Hepatocyte (in vitro differentiated cells): ENCODE measurements around the gene MPP7. TPM values are rescaled to one million over a fixed set of nuclear protein-coding genes. Genes with fewer than 3 reads are reported as not detected.

Experiments
- DNase-seq: peaks from one replicate; pipeline ENCODE4 v3.0.0-alpha.2; 2016; ENCODE audit warnings: low spot score
- H2AFZ ChIP-seq: fragments of 200-600 bp; sonication (generic); 2 replicates; pipeline ENCODE4 v1.6.0; 2016; ENCODE audit warnings: antibody characterized with exemption, mild to moderate bottlenecking
- H3K27ac ChIP-seq: fragments of 200-600 bp; sonication (generic); 2 replicates; pipeline ENCODE4 v1.5.1; 2016; ENCODE audit warnings: mild to moderate bottlenecking
- H3K27me3 ChIP-seq: fragments of 200-600 bp; sonication (generic); 2 replicates; pipeline ENCODE4 v1.6.1; 2016
- H3K36me3 ChIP-seq: fragments of 200-600 bp; sonication (generic); replicated peaks from 2 replicates; pipeline ENCODE4 v1.5.1; 2016; ENCODE audit warnings: low read depth; ENCODE audit not compliant: insufficient read depth
- H3K4me1 ChIP-seq: fragments of 200-600 bp; sonication (generic); 2 replicates; pipeline ENCODE4 v1.5.1; 2016; ENCODE audit warnings: mild to moderate bottlenecking, moderate library complexity; ENCODE audit not compliant: insufficient read depth
- H3K4me2 ChIP-seq: fragments of 200-600 bp; sonication (generic); 2 replicates; pipeline ENCODE4 v1.6.0; 2016
- H3K4me3 ChIP-seq: fragments of 200-600 bp; sonication (generic); 2 replicates; pipeline ENCODE4 v1.5.1; 2016; ENCODE audit warnings: mild to moderate bottlenecking
- H3K79me2 ChIP-seq: fragments of 200-600 bp; sonication (generic); 2 replicates; pipeline ENCODE4 v1.6.0; 2017; ENCODE audit warnings: mild to moderate bottlenecking
- H3K9me2 ChIP-seq: fragments of 200-600 bp; sonication (generic); replicated peaks from 2 replicates; pipeline ENCODE4 v1.6.0; 2017; ENCODE audit warnings: mild to moderate bottlenecking; ENCODE audit not compliant: insufficient read depth
- H3K9me3 ChIP-seq: fragments of 200-600 bp; sonication (generic); 2 replicates; pipeline ENCODE4 v1.5.1; 2016; ENCODE audit warnings: low read depth, mild to moderate bottlenecking
- H4K20me1 ChIP-seq: fragments of 200-600 bp; sonication (generic); 2 replicates; pipeline ENCODE4 v1.6.0; 2016; ENCODE audit warnings: mild to moderate bottlenecking; ENCODE audit not compliant: insufficient read depth, poor library complexity, severe bottlenecking
- CTCF ChIP-seq: fragments of 200-600 bp; sonication (generic); IDR thresholded peaks from 2 replicates; pipeline ENCODE4 v1.5.1; 2016; ENCODE audit warnings: antibody characterized with exemption, mild to moderate bottlenecking; ENCODE audit not compliant: poor library complexity
- EZH2 ChIP-seq: fragments of 200-600 bp; sonication (generic); IDR thresholded peaks from 2 replicates; pipeline ENCODE4 v1.6.1; 2016; ENCODE audit warnings: antibody characterized with exemption, mild to moderate bottlenecking, borderline replicate concordance
- EZH2phosphoT487 ChIP-seq: fragments of 200-600 bp; sonication (generic); IDR thresholded peaks from one replicate; pipeline ENCODE4 v1.6.1; 2018; ENCODE audit warnings: antibody characterized with exemption, mild to moderate bottlenecking, low read depth, moderate library complexity; ENCODE audit not compliant: unreplicated experiment, severe bottlenecking
- WGBS: methylation state at CpG from one replicate; pipeline ENCODE4 v1.1.6; 2016; ENCODE audit warnings: low lambda C conversion rate; ENCODE audit errors: missing lambda C conversion rate; 5-methylcytosine and 5-hydroxymethylcytosine counted together
- polyA plus RNA-seq: library from polyadenylated mRNA; unstranded; fragments of >200 nt; fragmentation: Nextera tagmentation; extraction: Ambion mirVana; gene quantifications from 2 replicates; pipeline ENCODE4 v1.2.1, GENCODE V29; 2016
- total RNA-seq: library from RNA; depleted of rRNA; stranded (reverse); fragments of >200 nt; gene quantifications from 2 replicates; pipeline ENCODE4 v1.2.3, GENCODE V29; 2014

The MPP7 gene
- total and polyA plus RNA-seq, 2 experiments from 2014 or later, result 6.8 to 8.4 TPM

- no peak for DNase-seq
- peaks cover 8% of the 10 kb centered on the region for H3K4me1 ChIP-seq
- no peaks in the 10 kb centered on the region for H3K9me2 ChIP-seq
- no peaks in the 10 kb centered on the region for H3K9me3 ChIP-seq
- H3K36me3 ChIP-seq, result no peaks in the 10 kb centered on the region
- peaks cover 7% of the 10 kb centered on the region for H3K79me2 ChIP-seq
- H2AFZ ChIP-seq, result no peak overlapping the region
- H3K27me3 ChIP-seq, result no peaks in the 10 kb centered on the region
- WGBS, result 67% methylated on average over 7 of the region's 7 CpGs
- no peak overlapping the region for H3K4me2 ChIP-seq
- H4K20me1 ChIP-seq, result no peaks in the 10 kb centered on the region
- H3K27ac ChIP-seq, result no peak overlapping the region
- no peak overlapping the region for H3K4me3 ChIP-seq
- no peak for TF ChIP-seq CTCF
- TF ChIP-seq EZH2phosphoT487, result no peak
- TF ChIP-seq EZH2, result no peak
Measured at GRCh38 chr10:28281726-28282315, 21.0 kb downstream of the MPP7 start.

GRCh38 chr10:28280652-28281051, 22.2 kb downstream of the MPP7 start:
- Histone ChIP-seq H3K27ac (no peak overlapping the region), H3K79me2 (peaks cover 2% of the 10 kb centered on the region), H3K9me2 (no peaks in the 10 kb centered on the region), H3K4me1 (peaks cover 8% of the 10 kb centered on the region), H3K4me3 (no peak overlapping the region), H3K27me3 (no peaks in the 10 kb centered on the region), H3K4me2 (no peak overlapping the region), H4K20me1 (no peaks in the 10 kb centered on the region), H2AFZ (no peak overlapping the region), H3K9me3 (no peaks in the 10 kb centered on the region), H3K36me3 (no peaks in the 10 kb centered on the region)
- WGBS, result 97% methylated on average over 3 of the region's 3 CpGs
- no peak for DNase-seq
- TF ChIP-seq EZH2phosphoT487 (no peak), EZH2 (no peak), CTCF (no peak)

GRCh38 chr10:28279878-28280277, 23.0 kb downstream of the MPP7 start:
- Histone ChIP-seq H3K4me2 (no peak overlapping the region), H2AFZ (no peak overlapping the region), H3K27me3 (no peaks in the 10 kb centered on the region), H4K20me1 (no peaks in the 10 kb centered on the region), H3K9me3 (no peaks in the 10 kb centered on the region), H3K27ac (no peak overlapping the region), H3K4me3 (no peak overlapping the region), H3K4me1 (peaks cover 8% of the 10 kb centered on the region), H3K9me2 (no peaks in the 10 kb centered on the region), H3K79me2 (peaks cover 2% of the 10 kb centered on the region), H3K36me3 (no peaks in the 10 kb centered on the region)
- no peak for DNase-seq
- 91% methylated on average over 4 of the region's 4 CpGs for WGBS
- no peak for TF ChIP-seq EZH2phosphoT487
- no peak for TF ChIP-seq EZH2
- TF ChIP-seq CTCF, result no peak

- no peak overlapping the region for H3K4me3 ChIP-seq
- no peaks in the 10 kb centered on the region for H3K36me3 ChIP-seq
- no peaks in the 10 kb centered on the region for H4K20me1 ChIP-seq
- no peaks in the 10 kb centered on the region for H3K9me3 ChIP-seq
- no peak overlapping the region for H3K4me2 ChIP-seq
- WGBS, result 81% methylated on average over 4 of the region's 4 CpGs
- H3K79me2 ChIP-seq, result peaks cover 2% of the 10 kb centered on the region
- no peak overlapping the region for H2AFZ ChIP-seq
- no peak for DNase-seq
- TF ChIP-seq EZH2 (no peak), CTCF (no peak), EZH2phosphoT487 (no peak)
- H3K9me2 ChIP-seq, result no peaks in the 10 kb centered on the region
- H3K27ac ChIP-seq, result no peak overlapping the region
- no peaks in the 10 kb centered on the region for H3K27me3 ChIP-seq
- H3K4me1 ChIP-seq, result no peaks in the 10 kb centered on the region
Measured at GRCh38 chr10:28278842-28279241, 24.0 kb downstream of the MPP7 start.
